Ureter (tissue), 1 donor: ENCODE data around the gene MDM2. TPM values are rescaled to one million over a fixed set of nuclear protein-coding genes. Genes with fewer than 3 reads are reported as not detected.
A peak's percentile ranks its signal among the peaks of the same experiment; 100 is the strongest.

Experiments
- DNase-seq: peaks from one replicate; pipeline ENCODE4 v3.0.0-alpha.2; 2020; ENCODE audit warnings: low spot score
- total RNA-seq: library from RNA; stranded (reverse); gene quantifications from one replicate; pipeline ENCODE4 v1.2.4, GENCODE V29; 2023
- donor health status: DM: yes; HTN: yes; CAD: no.

MDM2 gene
- 140 TPM for total RNA-seq

DNA sequence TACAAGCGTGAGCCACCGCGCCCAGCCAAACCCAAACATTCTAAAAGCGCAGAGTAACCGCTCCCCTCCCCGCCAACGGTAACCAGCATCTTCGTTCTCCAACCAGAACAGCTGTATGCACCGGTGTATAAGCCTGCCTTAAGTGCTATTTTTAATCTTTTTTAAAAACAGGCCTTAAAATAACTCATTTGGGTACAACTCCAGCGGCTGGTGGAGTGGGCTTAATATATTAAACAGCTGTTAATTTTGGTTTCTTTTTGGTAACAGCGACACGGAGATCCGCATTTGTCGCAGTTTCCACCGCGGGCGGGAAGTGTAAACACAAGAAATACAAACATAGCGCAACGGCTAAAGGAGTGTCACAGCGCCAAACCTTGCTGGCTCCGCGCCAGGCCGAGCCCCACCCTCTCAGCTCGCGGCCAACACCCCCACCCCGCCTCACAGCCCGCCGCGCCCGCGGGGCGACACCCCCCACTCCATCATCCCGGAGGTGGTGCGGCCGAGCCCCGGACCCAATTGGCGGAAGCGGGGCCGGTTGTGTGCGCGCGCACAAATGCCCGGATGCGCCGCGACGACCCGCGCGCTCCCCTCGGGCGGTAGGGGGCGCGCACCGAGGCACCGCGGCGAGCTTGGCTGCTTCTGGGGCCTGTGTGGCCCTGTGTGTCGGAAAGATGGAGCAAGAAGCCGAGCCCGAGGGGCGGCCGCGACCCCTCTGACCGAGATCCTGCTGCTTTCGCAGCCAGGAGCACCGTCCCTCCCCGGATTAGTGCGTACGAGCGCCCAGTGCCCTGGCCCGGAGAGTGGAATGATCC, at the start of gene MDM2:
Gene MDM2, plus strand, starts transcription at position 602 of the 812 bp plus-strand sequence. CDS start 301 bp downstream, outside the sequence.
- DNase-seq: peak; percentile 96

DNA sequence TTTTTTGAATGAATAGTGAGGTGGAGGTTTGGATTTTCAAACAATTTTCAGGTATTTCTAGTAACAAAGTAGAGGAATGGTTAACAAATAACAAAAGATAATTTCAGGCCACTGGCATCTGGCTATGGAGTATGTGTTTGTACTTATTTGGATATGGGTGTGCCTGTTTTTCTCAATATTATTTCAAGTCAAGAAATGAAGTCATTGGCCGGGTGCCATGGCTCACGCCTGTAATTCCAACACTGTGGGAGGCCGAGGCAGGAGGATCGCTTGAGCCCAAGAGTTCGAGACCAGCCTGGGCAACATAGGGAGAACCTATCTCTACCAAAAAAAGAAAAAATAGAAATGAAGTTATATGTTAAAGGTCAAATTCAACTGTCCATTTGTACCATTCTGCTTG, 48.1 kb upstream of the MDM2 start:
- DNase-seq: no peak

DNA sequence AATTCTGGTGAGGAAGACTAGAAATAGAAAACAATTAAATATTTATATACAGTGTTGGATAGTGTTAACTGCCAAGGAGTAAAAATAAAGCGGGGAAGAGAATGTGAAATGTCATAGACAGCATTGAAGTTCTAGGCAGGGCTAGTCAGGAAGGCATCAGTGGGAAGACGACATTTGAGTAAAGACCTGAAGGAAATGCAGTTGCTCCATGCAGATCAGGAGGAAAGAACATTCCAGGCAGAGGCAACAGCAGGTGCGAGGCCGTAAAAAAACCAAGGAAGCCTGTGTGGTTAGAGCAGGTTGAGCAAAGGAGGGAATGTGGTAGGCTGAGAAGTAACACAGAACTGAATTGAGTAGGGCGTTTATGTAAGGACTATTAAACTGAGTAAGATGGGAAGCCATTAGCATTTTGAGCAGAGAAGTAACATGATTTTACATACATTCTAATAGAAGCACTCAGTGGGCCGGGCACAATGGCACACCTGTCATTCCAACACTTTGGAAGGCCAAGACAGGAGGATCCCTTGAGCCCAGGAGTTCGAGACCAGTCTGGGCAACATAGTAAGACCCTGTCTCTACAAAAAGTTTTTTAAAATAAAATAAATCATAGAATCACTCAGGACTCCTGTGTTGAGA, 47.1 kb upstream of the MDM2 start:
- DNase-seq: no peak

DNA sequence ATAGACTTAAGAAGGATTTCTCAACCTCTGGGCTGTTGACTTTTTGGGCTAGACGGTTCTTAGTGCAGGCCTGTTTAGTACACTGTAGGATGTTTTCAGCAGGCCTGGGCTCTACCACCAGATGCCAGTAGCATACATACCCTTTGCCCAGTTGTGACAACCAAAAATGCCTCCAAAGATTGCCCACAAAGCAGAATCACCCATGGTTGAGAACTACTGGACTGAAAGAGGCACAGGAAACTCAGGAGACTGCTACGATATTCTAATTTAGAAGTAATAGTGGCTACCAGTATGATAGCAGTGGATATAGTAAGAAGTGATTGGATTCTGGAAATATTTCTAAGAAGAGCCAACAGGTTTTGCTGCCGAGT, 46.5 kb upstream of the MDM2 start:
- no peak for DNase-seq

DNA sequence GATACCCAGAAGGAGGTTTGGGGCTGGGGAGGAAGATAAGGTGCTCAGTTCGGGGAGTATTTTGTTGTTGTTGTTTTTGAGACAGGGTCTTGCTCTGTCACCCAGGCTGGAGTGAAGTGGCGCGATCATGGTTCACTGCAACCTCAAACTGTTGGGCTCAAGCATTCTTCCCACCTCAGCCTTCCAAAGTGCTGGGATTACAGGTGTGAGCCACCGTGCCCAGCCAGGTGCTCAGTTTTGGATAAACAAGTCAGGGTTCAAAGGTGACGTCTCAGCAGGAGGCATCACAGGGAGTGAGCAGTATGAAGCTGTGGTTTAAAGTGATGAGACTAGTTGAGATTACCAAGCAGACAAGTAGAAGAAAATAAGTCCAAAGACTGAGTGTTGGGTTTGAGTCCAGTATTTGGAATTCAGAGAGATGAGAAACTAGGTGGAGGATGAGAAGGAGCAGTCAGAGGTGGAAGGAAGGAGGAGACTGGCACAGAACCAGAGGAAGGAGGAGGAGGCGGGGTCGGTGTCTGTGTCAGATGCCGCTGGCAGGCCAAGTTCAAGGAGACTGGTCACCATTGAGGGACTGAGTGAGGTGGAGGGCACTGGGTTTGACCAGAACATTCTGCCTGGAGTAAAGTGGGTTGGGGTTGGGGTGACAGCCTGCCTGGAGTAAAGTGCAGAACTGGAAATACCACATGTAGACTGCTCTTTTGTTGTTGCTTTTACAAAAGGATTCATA, 45.9 kb upstream of the MDM2 start:
- DNase-seq: no peak

DNA sequence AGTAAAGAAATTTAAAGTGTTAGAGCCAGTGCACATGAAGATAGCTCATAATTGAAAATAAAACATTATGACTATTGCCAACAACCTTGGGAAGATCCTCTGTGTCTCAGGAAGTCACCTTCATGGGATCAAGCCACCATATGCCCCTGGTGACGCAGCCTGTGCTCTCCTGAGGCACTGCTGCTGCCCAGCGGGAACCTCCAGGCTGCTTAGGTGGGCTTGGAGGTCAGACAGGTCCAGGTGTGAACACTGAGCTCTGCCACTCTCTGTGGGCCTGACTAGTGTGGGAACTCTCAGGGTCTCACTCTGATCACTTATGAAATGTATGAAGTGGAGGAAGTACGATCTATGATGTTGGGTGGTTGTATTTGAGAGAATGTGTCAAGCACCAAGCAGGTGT, 45.3 kb upstream of the MDM2 start:
- DNase-seq: no peak

DNA sequence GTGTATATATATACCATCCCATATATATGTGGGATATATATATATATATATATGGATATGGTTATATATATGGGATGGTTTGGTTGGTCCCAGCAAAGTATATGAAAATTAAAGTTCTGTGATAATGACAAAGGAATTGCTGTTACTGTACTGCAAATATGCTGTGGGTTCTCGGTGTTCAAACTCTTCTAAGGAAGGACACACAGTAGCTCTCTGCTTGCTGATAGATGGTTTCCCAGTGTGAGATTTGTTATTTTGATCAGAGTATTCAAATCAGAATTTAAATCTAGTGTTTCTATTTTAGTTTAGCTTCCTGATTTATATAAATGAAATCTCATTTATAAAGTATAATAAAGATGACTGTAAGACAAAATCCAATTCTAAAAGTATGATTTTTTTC, 42.3 kb upstream of the MDM2 start:
- DNase-seq: no peak

DNA sequence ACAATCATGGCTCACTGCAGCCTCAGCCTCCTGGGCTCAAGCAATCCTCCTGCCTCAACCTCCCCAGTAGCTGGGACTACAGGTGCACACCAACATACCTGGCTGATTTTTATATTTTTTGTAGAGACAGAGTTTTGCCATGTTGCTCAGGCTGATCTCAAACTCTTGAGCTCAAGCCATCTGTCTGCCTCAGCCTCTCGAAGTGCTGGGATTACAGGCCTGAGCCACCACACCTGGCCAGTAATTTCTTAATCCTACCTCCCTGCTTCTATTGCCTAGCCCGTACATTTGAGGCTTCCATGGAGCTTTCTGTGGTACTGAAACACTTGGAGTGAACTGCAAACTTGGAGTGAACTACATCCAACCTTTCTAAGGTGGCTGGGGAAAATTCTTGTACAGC, 41.3 kb upstream of the MDM2 start:
- no peak for DNase-seq

DNA sequence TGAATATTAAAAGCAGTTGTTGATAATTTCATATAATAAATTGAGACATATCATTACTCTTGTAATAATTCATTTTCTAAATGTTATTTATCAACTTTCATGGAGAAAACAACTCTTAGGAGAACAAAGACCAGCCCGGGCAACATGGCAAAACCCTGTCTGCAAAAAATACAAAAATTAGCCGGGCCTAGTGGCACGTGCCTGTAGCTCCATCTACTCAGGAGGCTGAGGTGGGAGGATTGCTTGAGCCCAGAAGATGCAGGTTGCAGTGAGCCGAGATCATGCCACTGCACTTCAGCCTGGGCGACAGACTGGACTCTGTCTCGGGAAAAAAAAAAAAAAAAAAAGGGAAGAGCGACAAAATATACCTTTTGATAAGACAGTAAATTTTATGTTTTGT, 40.8 kb upstream of the MDM2 start:
- no peak for DNase-seq

DNA sequence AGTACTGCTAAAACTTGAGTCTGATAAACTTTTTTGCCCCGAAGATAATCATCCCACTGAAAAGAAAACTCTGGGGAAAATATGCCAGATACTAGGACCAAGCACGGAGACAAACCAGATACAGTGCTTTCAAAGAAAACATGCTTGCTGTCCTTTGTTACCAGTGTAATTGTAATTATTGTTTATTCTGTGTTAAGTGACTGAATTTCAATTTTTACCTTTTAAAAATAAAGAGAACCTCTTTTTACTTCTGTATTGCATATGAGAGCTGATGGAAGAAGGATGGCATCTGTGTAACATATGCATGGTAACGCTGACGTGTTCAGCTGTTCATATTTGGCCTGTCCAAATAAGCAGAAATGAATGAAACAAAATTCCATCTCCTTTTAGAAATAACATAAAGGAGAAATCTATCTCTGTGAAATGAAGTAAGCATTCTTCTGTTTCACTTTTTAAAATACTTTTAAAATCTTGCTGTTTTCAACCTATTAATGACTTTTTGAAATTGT, 39.5 kb upstream of the MDM2 start:
- DNase-seq: no peak

DNA sequence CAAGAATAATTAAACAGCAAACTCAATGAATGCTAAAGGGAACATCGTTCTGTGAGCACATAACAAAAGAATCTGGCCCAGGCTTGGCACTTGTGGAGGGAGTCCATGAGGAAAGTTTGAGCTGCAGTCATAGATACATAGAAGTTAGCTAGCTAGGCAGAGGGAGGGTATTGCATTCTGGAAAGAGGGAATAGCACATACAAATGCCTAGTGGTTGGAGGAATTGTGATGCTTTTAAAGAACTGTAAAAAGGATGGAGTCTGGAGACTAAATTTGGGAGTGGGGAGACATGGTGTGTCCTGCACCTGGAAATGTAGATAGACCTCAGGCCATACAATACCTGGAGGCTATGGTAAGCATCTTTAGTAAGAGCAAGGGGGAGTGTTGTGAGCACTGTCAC, 38.0 kb upstream of the MDM2 start:
- DNase-seq: no peak

DNA sequence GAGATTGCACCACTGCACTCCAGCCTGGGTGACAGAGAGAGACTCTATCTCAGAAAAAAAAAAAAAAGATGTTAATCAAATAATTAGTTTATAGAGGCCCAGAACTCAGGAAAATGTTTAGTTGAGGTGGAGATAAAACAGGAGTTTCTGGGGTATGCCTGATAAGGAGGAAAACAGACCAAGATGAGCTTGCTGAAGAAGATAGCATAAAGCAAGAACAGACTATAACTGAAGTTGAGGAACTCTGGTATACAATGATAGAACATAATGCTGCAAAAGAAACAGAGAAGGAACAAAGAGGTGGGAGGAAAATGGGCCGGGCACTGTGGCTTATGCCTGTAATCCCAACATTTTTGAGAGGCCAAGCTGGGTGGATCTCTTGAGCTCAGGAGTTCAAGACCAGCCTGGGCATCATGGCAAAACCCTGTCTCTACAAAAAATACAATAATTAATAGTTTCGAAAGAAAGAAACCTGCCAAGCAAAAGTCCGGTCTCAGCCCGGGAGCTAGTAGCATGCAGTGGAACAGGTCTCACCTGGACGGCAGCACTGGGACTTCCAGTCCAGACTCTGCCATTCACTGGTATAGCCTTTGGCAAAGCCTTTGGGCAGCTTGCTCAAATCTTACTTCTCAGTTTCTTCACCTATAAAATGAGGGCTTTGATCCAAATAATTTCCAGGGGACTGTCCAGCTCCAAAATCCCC, 36.6 kb upstream of the MDM2 start:
- no peak for DNase-seq

DNA sequence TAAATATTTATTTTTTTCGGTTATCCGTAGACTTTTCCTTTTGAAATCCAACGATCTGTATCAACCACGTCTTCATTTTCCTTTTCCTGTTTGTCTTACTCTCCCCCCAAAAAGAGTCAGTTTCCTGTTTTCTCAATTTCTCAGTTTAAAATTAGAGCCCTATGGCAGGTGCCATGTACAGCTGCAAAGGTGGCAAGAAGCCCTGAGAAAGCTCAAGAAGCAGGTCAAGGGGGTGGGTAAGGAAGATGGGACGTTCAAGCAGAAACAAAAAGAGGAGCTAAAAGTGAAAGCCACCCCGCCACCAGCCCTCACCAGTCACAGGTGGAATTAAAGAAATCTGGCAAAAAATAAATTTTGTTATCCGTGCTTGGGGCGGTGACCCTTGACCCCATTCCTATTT, 35.3 kb upstream of the MDM2 start:
- no peak for DNase-seq

DNA sequence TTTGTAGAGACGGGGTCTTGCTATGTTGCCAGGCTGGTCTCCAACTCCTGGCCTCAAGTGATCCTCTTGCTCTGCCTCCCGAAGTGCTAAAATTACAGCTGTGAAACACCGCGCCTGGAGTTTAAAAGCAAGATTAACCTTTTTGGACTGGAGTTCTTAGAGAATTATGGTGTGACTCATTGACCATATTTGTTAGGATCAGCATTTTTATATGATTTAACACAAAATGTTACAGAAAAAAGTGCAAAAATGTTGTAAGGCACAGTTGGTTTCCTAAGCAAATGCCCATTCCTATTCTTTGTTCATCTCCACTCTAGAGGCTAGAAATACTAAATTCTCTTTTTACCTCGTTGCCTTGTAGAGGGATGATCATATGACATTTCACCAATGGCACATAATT, 34.4 kb upstream of the MDM2 start:
- no peak for DNase-seq

DNA sequence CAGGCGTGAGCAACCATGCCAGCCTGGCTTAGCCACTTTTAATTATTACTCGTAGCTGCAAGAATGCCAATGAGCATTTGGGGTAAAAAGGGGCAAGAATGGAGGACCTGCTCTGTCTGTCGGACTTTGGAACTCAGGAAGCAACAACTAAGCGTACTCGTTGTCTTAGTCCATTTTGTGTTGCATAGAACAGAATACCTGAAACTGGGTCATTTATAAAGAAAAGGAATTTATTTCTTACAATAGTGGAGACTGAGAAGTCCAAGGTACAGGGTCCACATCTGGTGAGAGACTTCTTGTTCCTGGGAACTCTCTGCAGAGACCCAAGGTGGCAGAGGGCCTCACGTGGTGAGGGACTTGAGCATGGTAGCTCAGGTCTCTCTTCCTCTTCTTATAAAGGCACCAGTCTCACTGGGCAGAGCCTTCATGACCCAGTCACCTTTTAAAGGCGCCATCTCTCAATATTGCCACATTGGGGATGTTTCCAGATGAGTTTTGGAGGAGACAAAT, 32.8 kb upstream of the MDM2 start:
- DNase-seq: no peak

DNA sequence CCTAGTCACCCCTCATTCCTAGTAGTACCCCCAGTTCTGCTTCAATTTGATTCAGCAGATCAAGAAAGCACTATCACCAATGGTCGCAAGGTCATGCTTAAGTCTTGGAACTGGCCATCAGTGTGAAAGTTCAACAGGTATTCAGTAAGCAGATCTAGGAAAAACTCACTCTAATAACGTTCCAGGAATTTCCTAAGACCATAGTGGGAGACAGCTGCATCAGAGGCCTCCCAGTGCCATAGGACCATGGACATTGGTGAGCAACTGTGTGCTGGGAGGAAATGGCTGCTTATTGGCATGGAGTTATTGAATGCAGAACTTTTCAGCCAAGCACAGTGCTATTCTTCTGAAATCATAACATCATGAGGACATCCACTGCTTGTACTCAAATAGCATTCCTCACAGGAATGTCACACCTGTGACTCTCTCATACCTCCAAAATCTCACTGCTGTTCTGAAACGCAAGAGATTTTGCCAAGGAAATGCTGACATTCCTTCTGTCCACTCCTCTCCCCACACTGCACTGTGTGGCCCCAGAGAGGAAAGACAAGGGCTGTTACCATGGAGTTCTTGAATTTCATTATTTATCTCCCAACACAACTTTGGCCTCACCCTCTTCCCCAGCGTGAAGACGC, 30.9 kb upstream of the MDM2 start:
- no peak for DNase-seq

DNA sequence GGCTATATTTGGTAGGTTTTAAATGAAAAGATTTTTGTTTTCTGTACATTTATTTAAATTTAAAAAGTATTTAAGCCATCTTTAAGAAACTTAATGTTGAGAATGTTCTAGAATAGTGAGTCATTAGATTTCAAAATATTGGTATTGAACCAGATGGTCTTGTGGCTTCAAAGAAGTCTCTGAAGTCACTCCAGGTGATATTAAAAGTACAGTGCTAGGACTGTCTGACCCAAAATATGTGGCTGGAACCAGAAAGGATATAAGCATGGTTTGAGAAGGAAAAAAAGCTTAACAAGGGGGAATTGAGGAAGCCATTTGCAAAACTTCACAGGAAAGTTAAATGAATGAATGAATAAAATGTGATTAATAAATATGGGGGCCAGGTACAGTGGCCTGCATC, 28.7 kb upstream of the MDM2 start:
- no peak for DNase-seq

DNA sequence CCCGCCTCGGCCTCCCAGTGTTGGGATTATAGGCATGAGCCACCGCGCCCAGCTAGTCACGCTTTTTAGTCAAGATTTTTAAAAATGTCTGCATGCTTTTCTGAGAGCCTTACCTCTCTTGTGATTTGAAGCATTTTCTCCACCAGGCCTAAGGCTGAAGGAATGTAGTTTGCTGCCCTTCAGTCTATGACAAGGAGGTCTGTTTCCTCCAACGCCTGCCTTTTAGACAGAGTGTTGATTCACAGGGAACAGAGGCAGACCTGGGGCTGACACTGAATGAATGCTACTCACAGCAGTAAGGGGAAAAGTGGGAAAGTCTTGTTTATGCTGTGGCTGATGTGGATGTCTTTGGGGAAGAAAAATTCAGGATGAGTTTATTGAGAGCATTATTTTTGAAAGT, 27.2 kb upstream of the MDM2 start:
- no peak for DNase-seq

DNA sequence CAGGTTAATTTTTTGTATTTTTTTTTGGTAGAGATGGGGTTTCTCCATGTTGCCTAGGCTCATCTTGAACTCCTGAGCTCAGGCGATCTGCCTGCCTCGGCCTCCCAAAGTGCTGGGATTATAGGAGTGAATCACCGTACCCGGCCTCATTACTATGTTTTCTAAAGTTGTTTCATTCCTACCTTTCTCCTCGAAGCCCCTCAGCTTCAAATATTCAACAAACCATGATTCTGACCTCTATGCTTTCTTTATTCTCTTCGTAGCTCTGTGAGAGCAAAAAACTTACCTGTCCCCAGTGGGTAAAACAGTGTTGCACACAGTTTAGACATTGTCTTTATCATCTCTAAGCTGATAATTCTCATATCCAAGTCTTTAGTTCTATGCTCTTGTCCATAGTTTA, 26.2 kb upstream of the MDM2 start:
- DNase-seq: no peak

DNA sequence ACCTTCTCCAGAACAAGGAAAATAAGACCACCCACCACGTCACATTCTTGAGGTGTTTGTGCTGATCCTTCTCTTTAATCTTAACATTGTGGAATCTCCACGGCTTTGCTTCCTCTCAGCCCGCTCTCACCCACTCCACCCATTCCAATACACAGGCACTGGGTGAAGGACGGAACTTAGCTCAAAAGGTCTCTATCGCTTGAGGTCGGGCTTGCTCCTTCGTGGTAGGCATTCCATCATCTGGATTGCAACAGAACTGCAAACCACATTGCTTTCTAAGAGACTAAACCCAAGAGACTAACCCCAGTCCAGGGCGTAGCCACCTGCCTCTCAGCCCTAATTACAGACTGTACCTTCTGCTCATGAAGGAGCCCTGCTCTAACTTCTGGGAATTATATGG, 24.0 kb upstream of the MDM2 start:
- DNase-seq: no peak

DNA sequence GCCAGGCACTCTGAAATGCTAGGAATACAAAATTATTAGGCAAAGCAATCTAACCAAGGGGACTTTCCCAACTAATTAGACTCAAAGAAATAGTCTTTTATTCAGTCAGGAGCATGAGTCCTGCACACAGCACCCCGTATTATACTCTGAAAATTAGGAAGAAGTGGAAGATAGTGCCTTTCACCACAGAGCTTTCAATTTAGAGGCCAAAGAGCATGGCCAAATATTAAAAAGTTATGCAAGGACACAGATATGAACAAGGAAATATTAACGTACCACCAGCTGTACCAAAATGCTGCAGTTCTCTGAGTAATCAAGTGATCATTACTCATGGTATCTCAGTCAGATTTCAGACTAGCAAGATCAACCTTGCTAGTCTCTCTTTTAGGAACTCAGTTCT, 22.6 kb upstream of the MDM2 start:
- DNase-seq: no peak

DNA sequence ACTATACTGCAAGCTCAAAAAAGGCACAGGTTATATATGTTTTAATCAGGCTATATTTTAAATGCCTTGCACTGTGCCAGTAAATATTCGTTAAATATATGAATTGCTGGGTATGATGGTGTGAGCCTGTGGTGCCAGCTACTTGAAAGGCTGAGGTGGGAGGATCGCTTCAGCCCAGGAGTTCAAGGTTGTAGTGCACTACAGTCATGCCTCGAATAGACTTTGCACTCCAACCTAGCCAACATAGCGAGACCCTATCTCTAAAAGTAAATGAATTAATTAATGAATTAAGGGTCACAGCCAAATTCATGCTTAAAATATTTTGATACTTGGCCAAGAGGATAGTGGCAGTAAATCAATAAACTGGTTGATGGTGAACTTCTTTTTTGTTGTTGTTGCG, 22.2 kb upstream of the MDM2 start:
- DNase-seq: no peak
